Stimulated activated CD8-positive, alpha-beta memory T cell treated with anti-CD3 and anti-CD28 coated beads, Interleukin-2, amount 100 ng/mL, for 1 hour (primary cell): Measurements from ENCODE around the gene ZDHHC20.
A peak's percentile ranks its signal among the peaks of the same experiment; 100 is the strongest.

Experiments used
- DNase-seq, 2 donors: peaks; one replicate each; pipeline ENCODE4 v3.0.0-alpha.2; 2020; ENCODE audit warnings: low read depth in 2 of 2

ZDHHC20 gene

GRCh38 chr13:21458813-21459701, at the start of gene ZDHHC20:
Gene ZDHHC20, minus strand, starts transcription at chr13:21459303. Its CDS starts 132 bp downstream, at chr13:21459171.
- peak; percentile 79 to 86 for DNase-seq

- no peak for DNase-seq
Measured at GRCh38 chr13:21504379-21504778, 45.3 kb upstream of the ZDHHC20 start.

GRCh38 chr13:21501686-21502085, 42.6 kb upstream of the ZDHHC20 start:
- no peak for DNase-seq

GRCh38 chr13:21486322-21486721, 27.2 kb upstream of the ZDHHC20 start:
- no peak for DNase-seq

GRCh38 chr13:21483748-21484147, 24.6 kb upstream of the ZDHHC20 start:
- no peak for DNase-seq

GRCh38 chr13:21481359-21481758, 22.3 kb upstream of the ZDHHC20 start:
- DNase-seq: no peak

- no peak for DNase-seq
Measured at GRCh38 chr13:21478881-21479808, 20.0 kb upstream of the ZDHHC20 start.

GRCh38 chr13:21476893-21477472, 17.9 kb upstream of the ZDHHC20 start:
- peak; percentile 58 to 66 for DNase-seq

GRCh38 chr13:21475115-21475514, 16.0 kb upstream of the ZDHHC20 start:
- DNase-seq: no peak

GRCh38 chr13:21470785-21471184, 11.7 kb upstream of the ZDHHC20 start:
- no peak for DNase-seq

- no peak for DNase-seq
Measured at GRCh38 chr13:21466527-21466926, 7.4 kb upstream of the ZDHHC20 start.

GRCh38 chr13:21465710-21466160, 6.6 kb upstream of the ZDHHC20 start:
- no peak for DNase-seq

- DNase-seq: no peak
Measured at GRCh38 chr13:21463424-21463823, 4.3 kb upstream of the ZDHHC20 start.

GRCh38 chr13:21461131-21461530, 2.0 kb upstream of the ZDHHC20 start:
- DNase-seq: no peak

- peak; percentile 7 to 11 for DNase-seq
Measured at GRCh38 chr13:21458451-21458812, 671 bp downstream of the ZDHHC20 start.

- DNase-seq: no peak
Measured at GRCh38 chr13:21453387-21454081, 5.6 kb downstream of the ZDHHC20 start.

GRCh38 chr13:21450936-21451335, 8.2 kb downstream of the ZDHHC20 start:
- DNase-seq: no peak

GRCh38 chr13:21446656-21447055, 12.4 kb downstream of the ZDHHC20 start:
- DNase-seq: no peak

GRCh38 chr13:21445759-21446158, 13.3 kb downstream of the ZDHHC20 start:
- DNase-seq: no peak

GRCh38 chr13:21443171-21443570, 15.9 kb downstream of the ZDHHC20 start:
- no peak for DNase-seq

GRCh38 chr13:21436582-21436981, 22.5 kb downstream of the ZDHHC20 start:
- no peak for DNase-seq
